A549 (cell line): ENCODE results near the gene MYBPC2. TPM values are rescaled to one million over a fixed set of nuclear protein-coding genes. Genes with fewer than 3 reads are reported as not detected.

Source experiments
- ATAC-seq, 2 experiments: fragments of 200-7000 bp in 1 of 2; fragments of >200 bp in 1 of 2; cut with Nextera tagmentation in 1 of 2; cut with Tn5 transposase in 1 of 2; 3 replicates each; pipeline versions ENCODE4 v1.8.0 to v1.9.1; 2018 to 2020; ENCODE audit warnings: mild to moderate bottlenecking in 1 of 2, moderate library complexity in 1 of 2
- CTCF ChIA-PET: fragments of 300-600 bp; sonication (Branson Sonifier 250); formaldehyde crosslinking; extraction: SDS; loops from one replicate; lab custom pipeline; 2021; ENCODE audit warnings: antibody characterized with exemption, inconsistent platforms; lab: Yijun Ruan, JAX
- POLR2A ChIA-PET: fragments of 350-600 bp; formaldehyde crosslinking; extraction: SDS; loops from one replicate; lab custom pipeline; 2021; ENCODE audit warnings: antibody characterized with exemption, inconsistent platforms; lab: Yijun Ruan, JAX
- DNase-seq, 2 experiments: peaks; one replicate each; pipeline versions ENCODE4 v3.0.0 to v3.0.0-alpha.2; 2011 to 2016; ENCODE audit warnings: low read depth in 1 of 2, low spot score in 1 of 2
- FAIRE-seq: peaks from 2 replicates; lab custom pipeline; 2011; peaks lifted over from hg19 to GRCh38; lab: Jason Lieb, UNC
- H3K27ac ChIP-seq, 2 experiments: fragments of >200 bp; sonication (Bioruptor Twin); formaldehyde crosslinking; 3 replicates each; pipeline ENCODE4 v1.5.1; 2016 to 2017
- H3K4me1 ChIP-seq: fragments of >200 bp; sonication (Bioruptor Twin); formaldehyde crosslinking; 3 replicates; pipeline ENCODE4 v1.6.1; 2016
- H3K4me2 ChIP-seq: fragments of >200 bp; sonication (Bioruptor Twin); formaldehyde crosslinking; 3 replicates; pipeline ENCODE4 v1.6.1; 2016
- H3K4me3 ChIP-seq: fragments of >200 bp; sonication (Bioruptor Twin); formaldehyde crosslinking; 3 replicates; pipeline ENCODE4 v1.5.1; 2016
- H3K9me3 ChIP-seq: fragments of >200 bp; sonication (Bioruptor Twin); formaldehyde crosslinking; 3 replicates; pipeline ENCODE4 v1.6.1; 2016
- ATOH8 ChIP-seq: fragments of 250-450 bp; sonication (Bioruptor Pico); IDR thresholded peaks from 2 replicates; pipeline ENCODE4 v1.5.0; 2020; ENCODE audit warnings: low read depth, mild to moderate bottlenecking, moderate library complexity
- BHLHE40 ChIP-seq: IDR thresholded peaks from 2 replicates; pipeline ENCODE4 v1.6.1; 2012; ENCODE audit warnings: low read depth, low read length, inconsistent platforms
- CBX8 ChIP-seq: fragments of 200-600 bp; sonication (generic); IDR thresholded peaks from 2 replicates; pipeline ENCODE4 v1.6.1; 2016
- CEBPB ChIP-seq, 2 experiments: fragments of >200 bp in 1 of 2; sonication (Bioruptor Twin) in 1 of 2; formaldehyde crosslinking in 1 of 2; IDR thresholded peaks; 2 replicates each; pipeline ENCODE4 v1.6.1; 2012 to 2016
- CTCF ChIP-seq: fragments of >200 bp; sonication (Bioruptor Twin); formaldehyde crosslinking; IDR thresholded peaks from 3 replicates; pipeline ENCODE4 v1.5.1; 2016
- ESRRA ChIP-seq: fragments of 150-350 bp; IDR thresholded peaks from 2 replicates; pipeline ENCODE4 v1.6.1; 2014; ENCODE audit warnings: mild to moderate bottlenecking, low read length, borderline replicate concordance
- FOXS1 ChIP-seq: fragments of 250-450 bp; sonication (Bioruptor Pico); IDR thresholded peaks from 2 replicates; pipeline ENCODE4 v1.5.0; 2020; ENCODE audit warnings: mild to moderate bottlenecking, moderate library complexity
- GATA3 ChIP-seq: IDR thresholded peaks from 2 replicates; pipeline ENCODE4 v1.6.1; 2012; ENCODE audit warnings: borderline replicate concordance
- HDAC2 ChIP-seq: fragments of 200-600 bp; sonication (generic); IDR thresholded peaks from 2 replicates; pipeline ENCODE4 v1.6.1; 2016
- HEYL ChIP-seq: fragments of 250-450 bp; sonication (Bioruptor Pico); IDR thresholded peaks from 2 replicates; pipeline ENCODE4 v1.8.0; 2021; ENCODE audit warnings: mild to moderate bottlenecking, moderate library complexity
- HOXB5 ChIP-seq: fragments of 250-450 bp; sonication (Bioruptor Pico); IDR thresholded peaks from 2 replicates; pipeline ENCODE4 v1.5.0; 2020; ENCODE audit warnings: mild to moderate bottlenecking, moderate library complexity
- JUN ChIP-seq, 2 experiments: fragments of >200 bp; sonication (Bioruptor Twin); formaldehyde crosslinking; IDR thresholded peaks; 2 replicates in 1 of 2; 3 replicates in 1 of 2; pipeline ENCODE4 v1.6.1; 2016 to 2017
- NPAS2 ChIP-seq: fragments of 250-450 bp; sonication (Bioruptor Pico); IDR thresholded peaks from 2 replicates; pipeline ENCODE4 v1.8.0; 2022; ENCODE audit warnings: mild to moderate bottlenecking, moderate library complexity, borderline replicate concordance
- PHF8 ChIP-seq: fragments of 200-600 bp; sonication (generic); IDR thresholded peaks from 2 replicates; pipeline ENCODE4 v1.6.1; 2016; ENCODE audit warnings: low read depth, mild to moderate bottlenecking, antibody characterized with exemption, moderate library complexity, borderline replicate concordance
- RAD21 ChIP-seq, 2 experiments: fragments of >200 bp in 1 of 2; sonication (Bioruptor Twin) in 1 of 2; formaldehyde crosslinking in 1 of 2; IDR thresholded peaks in 1 of 2; conservative IDR thresholded peaks in 1 of 2; 2 replicates in 1 of 2; 3 replicates in 1 of 2; pipeline ENCODE4 v1.6.1; 2012 to 2018; ENCODE audit warnings: inconsistent platforms in 1 of 2
- RARB ChIP-seq: fragments of 250-450 bp; sonication (Bioruptor Pico); IDR thresholded peaks from 2 replicates; pipeline ENCODE4 v1.8.0; 2021; ENCODE audit warnings: mild to moderate bottlenecking, moderate library complexity
- RCOR1 ChIP-seq: fragments of 150-350 bp; IDR thresholded peaks from 2 replicates; pipeline ENCODE4 v1.6.1; 2014; ENCODE audit warnings: antibody characterized with exemption, low read length, low read depth
- REST ChIP-seq: fragments of 200-600 bp; sonication (generic); IDR thresholded peaks from 2 replicates; pipeline ENCODE4 v1.6.1; 2016; ENCODE audit warnings: antibody characterized with exemption, mild to moderate bottlenecking, moderate library complexity
- RFX5 ChIP-seq: fragments of 450-650 bp; IDR thresholded peaks from 2 replicates; pipeline ENCODE4 v1.7.1; 2014; ENCODE audit warnings: antibody characterized with exemption, mild to moderate bottlenecking, moderate library complexity
- RNF2 ChIP-seq: fragments of 200-600 bp; sonication (generic); IDR thresholded peaks from 2 replicates; pipeline ENCODE4 v1.6.1; 2016; ENCODE audit warnings: low read depth, mild to moderate bottlenecking, antibody characterized with exemption, moderate library complexity, borderline replicate concordance
- SMC3 ChIP-seq: fragments of >200 bp; sonication (Bioruptor Twin); formaldehyde crosslinking; IDR thresholded peaks from 3 replicates; pipeline ENCODE4 v1.6.1; 2018; ENCODE audit warnings: inconsistent platforms
- ZC3H11A ChIP-seq: fragments of 450-650 bp; IDR thresholded peaks from 2 replicates; pipeline ENCODE4 v1.6.1; 2014; ENCODE audit warnings: antibody characterized with exemption, mild to moderate bottlenecking
- ZNF302 ChIP-seq: fragments of 250-450 bp; sonication (Bioruptor Pico); IDR thresholded peaks from 2 replicates; pipeline ENCODE4 v1.9.0; 2021; ENCODE audit warnings: inconsistent platforms, mild to moderate bottlenecking, moderate library complexity
- WGBS: methylation state at CpG from one replicate; pipeline ENCODE4 v1.1.6; 2017; ENCODE audit errors: missing lambda C conversion rate; 5-methylcytosine and 5-hydroxymethylcytosine counted together
- polyA plus RNA-seq, 4 experiments: library from polyadenylated mRNA; depleted of rRNA in 3 of 4; stranded (reverse); fragments of >200 nt; fragmentation: RNase III in 1 of 4; extraction: RNeasy Plus Mini Kit Qiagen cat#74134 plus additional on column Dnase treatment in 1 of 4; gene quantifications; 2 replicates in 3 of 4; 3 replicates in 1 of 4; pipeline ENCODE4 v1.2.3, GENCODE V29; 2011 to 2017

MYBPC2 gene
- polyA plus RNA-seq, 2 of the 4 experiments (the other 2 are of a cell fraction) = 0.10 TPM; not detected in 1

- Histone ChIP-seq H3K4me1 (peaks cover 15% of the 10 kb centered on the region), H3K4me2 (peak overlapping the region; percentile 97), H3K9me3 (no peaks in the 10 kb centered on the region), H3K27ac (peak overlapping the region; percentile 80 to 93), H3K4me3 (peak overlapping the region; percentile 67)
- WGBS = 27% methylated on average over 26 of the region's 26 CpGs
- DNase-seq = no peak
- CTCF ChIA-PET = interaction anchor here (0.6 to 2.6 kb wide), 13 partner anchors 9 to 171 kb away, joined by 3 to 16 read pairs (median 4); no protein-coding TSS in a partner anchor
- FAIRE-seq = no peak
- 0 out of 3 replicates have a peak, but pooled peaks have one; percentile 1 for TF ChIP-seq SMC3
- TF ChIP-seq RCOR1 = no peak
- no peak for TF ChIP-seq REST
- TF ChIP-seq HOXB5 (CRISPR knock-in tag) = no peak
- POLR2A ChIA-PET = interaction anchor here (1.1 to 2.5 kb wide), 8 partner anchors 9 to 237 kb away, joined by 3 to 10 read pairs (median 5); partner anchors contain the start of genes KCNC3 and NR1H2
- ATAC-seq = peak in 1 of 2 experiments; percentile 3; a peak in 2 of 6 replicates
These were observed 47.8 kb upstream of the MYBPC2 start for GRCh38 chr19:50384685-50385535.

GRCh38 chr19:50387176-50387867 is 45.4 kb upstream of the MYBPC2 start:
- WGBS = 89% methylated on average over 21 of the region's 21 CpGs
- peaks cover 15% of the 10 kb centered on the region for H3K4me1 ChIP-seq
- H3K4me3 ChIP-seq = no peak overlapping the region
- H3K27ac ChIP-seq = no peak overlapping the region
- no peaks in the 10 kb centered on the region for H3K9me3 ChIP-seq
- CTCF ChIA-PET = interaction anchor here (0.8 to 2.7 kb wide), 9 partner anchors 9 to 92 kb away, joined by 3 to 10 read pairs (median 5); no protein-coding TSS in a partner anchor
- POLR2A ChIA-PET = no interaction called here
- FAIRE-seq (no peak), DNase-seq (no peak), ATAC-seq (no peak)
- no peak overlapping the region for H3K4me2 ChIP-seq
- no peak for TF ChIP-seq HEYL (CRISPR knock-in tag)
- TF ChIP-seq PHF8 = no peak
- no peak for TF ChIP-seq BHLHE40
- TF ChIP-seq, all 56 proteins: peak for 0

GRCh38 chr19:50387868-50388245 is 44.8 kb upstream of the MYBPC2 start:
- Histone ChIP-seq H3K4me3 (no peak overlapping the region), H3K4me2 (no peak overlapping the region), H3K9me3 (no peaks in the 10 kb centered on the region), H3K4me1 (peaks cover 15% of the 10 kb centered on the region), H3K27ac (no peak overlapping the region)
- DNase-seq (no peak), ATAC-seq (no peak), FAIRE-seq (no peak)
- 96% methylated on average over 8 of the region's 8 CpGs for WGBS
- ChIA-PET CTCF (interaction anchor here (0.8 to 2.7 kb wide), 4 partner anchors 17 to 92 kb away, joined by 3 to 9 read pairs (median 4); no protein-coding TSS in a partner anchor), POLR2A (no interaction called here)
- TF ChIP-seq ESRRA (no peak), ZC3H11A (no peak), NPAS2 (CRISPR knock-in tag) (no peak), HOXB5 (CRISPR knock-in tag) (no peak), RNF2 (no peak), ZNF302 (CRISPR knock-in tag) (no peak), FOXS1 (CRISPR knock-in tag) (no peak), RARB (CRISPR knock-in tag) (no peak), RAD21 (conservative IDR thresholded peaks at IDR 0.05 in 1 of 2, IDR thresholded peaks at IDR 0.05 in 1 of 2) (no peak), CBX8 (no peak), JUN (IDR thresholded peaks at IDR 0.05) (no peak), HDAC2 (no peak), CEBPB (IDR thresholded peaks at IDR 0.05) (no peak), RFX5 (no peak), RCOR1 (no peak), ATOH8 (no peak), CTCF (no peak), GATA3 (no peak)
